H9 (cell line): ENCODE measurements around the gene USE1. TPM values are rescaled to one million over a fixed set of nuclear protein-coding genes. Genes with fewer than 3 reads are reported as not detected.

Source experiments
- DNase-seq: peaks from one replicate; pipeline ENCODE4 v3.0.0-alpha.2; 2017
- H2AFZ ChIP-seq: one replicate; pipeline ENCODE4 v1.6.1; 2013; ENCODE audit warnings: mild to moderate bottlenecking, low read length, control low read depth, moderate library complexity
- H2AK5ac ChIP-seq: 2 replicates; pipeline ENCODE4 v1.6.1; 2013; ENCODE audit warnings: low read length, control low read depth, mixed read lengths; ENCODE audit not compliant: insufficient read length
- H2BK120ac ChIP-seq: one replicate; pipeline ENCODE4 v1.6.1; 2013; ENCODE audit warnings: low read depth, mild to moderate bottlenecking, low read length, control low read depth, inconsistent platforms; ENCODE audit not compliant: poor library complexity, severe bottlenecking
- H2BK12ac ChIP-seq: 2 replicates; pipeline ENCODE4 v1.6.1; 2013; ENCODE audit warnings: low read length, control low read depth, mixed read lengths, low read depth; ENCODE audit not compliant: insufficient read length
- H2BK15ac ChIP-seq: 2 replicates; pipeline ENCODE4 v1.6.1; 2013; ENCODE audit warnings: low read depth, low read length, control low read depth
- H2BK20ac ChIP-seq: one replicate; pipeline ENCODE4 v1.6.1; 2013; ENCODE audit warnings: low read depth, mild to moderate bottlenecking, low read length, control low read depth, inconsistent platforms; ENCODE audit not compliant: poor library complexity, severe bottlenecking
- H2BK5ac ChIP-seq: 2 replicates; pipeline ENCODE4 v1.6.1; 2013; ENCODE audit warnings: low read length, control low read depth, mixed read lengths; ENCODE audit not compliant: insufficient read length
- H3K14ac ChIP-seq: 2 replicates; pipeline ENCODE4 v1.6.1; 2013; ENCODE audit warnings: low read length, control low read depth; ENCODE audit not compliant: insufficient read depth
- H3K18ac ChIP-seq: 2 replicates; pipeline ENCODE4 v1.6.1; 2013; ENCODE audit warnings: low read depth, mild to moderate bottlenecking, mixed read lengths, low read length, control low read depth; ENCODE audit not compliant: insufficient read length
- H3K23ac ChIP-seq: 2 replicates; pipeline ENCODE4 v1.6.1; 2013; ENCODE audit warnings: low read length, control low read depth, mixed read lengths, low read depth; ENCODE audit not compliant: insufficient read length
- H3K23me2 ChIP-seq: 2 replicates; pipeline ENCODE4 v1.6.1; 2013; ENCODE audit warnings: low read depth, mild to moderate bottlenecking, mixed read lengths, low read length, control low read depth; ENCODE audit not compliant: insufficient read length, poor library complexity, severe bottlenecking
- H3K27ac ChIP-seq: 2 replicates; pipeline ENCODE4 v1.5.1; 2013; ENCODE audit warnings: low read length, control low read depth, mixed read lengths, low read depth; ENCODE audit not compliant: insufficient read length
- H3K27me3 ChIP-seq: 2 replicates; pipeline ENCODE4 v1.6.1; 2013; ENCODE audit warnings: low read length, control low read depth, inconsistent platforms; ENCODE audit not compliant: insufficient read depth
- H3K4ac ChIP-seq: 2 replicates; pipeline ENCODE4 v1.6.1; 2013; ENCODE audit warnings: low read depth, mild to moderate bottlenecking, control low read depth, inconsistent platforms, low read length, moderate library complexity
- H3K4me1 ChIP-seq: 2 replicates; pipeline ENCODE4 v1.6.1; 2013; ENCODE audit warnings: low read length, control low read depth, inconsistent platforms; ENCODE audit not compliant: insufficient read depth
- H3K4me2 ChIP-seq: 2 replicates; pipeline ENCODE4 v1.6.1; 2013; ENCODE audit warnings: low read length, control low read depth, mixed read lengths; ENCODE audit not compliant: insufficient read length, insufficient read depth
- H3K56ac ChIP-seq: 2 replicates; pipeline ENCODE4 v1.6.1; 2013; ENCODE audit warnings: low read depth, mild to moderate bottlenecking, mixed read lengths, low read length, control low read depth; ENCODE audit not compliant: insufficient read length
- H3K79me1 ChIP-seq: 2 replicates; pipeline ENCODE4 v1.6.1; 2013; ENCODE audit warnings: low read depth, mild to moderate bottlenecking, moderate library complexity, low read length, control low read depth, inconsistent platforms; ENCODE audit not compliant: insufficient read depth, poor library complexity, severe bottlenecking
- H3K79me2 ChIP-seq: 2 replicates; pipeline ENCODE4 v1.6.1; 2013; ENCODE audit warnings: low read length, control low read depth, inconsistent platforms; ENCODE audit not compliant: insufficient read depth
- H3K9ac ChIP-seq: 2 replicates; pipeline ENCODE4 v1.6.1; 2013; ENCODE audit warnings: low read length, control low read depth, mixed read lengths; ENCODE audit not compliant: insufficient read length; ENCODE audit errors: extremely low read depth
- H3K9me3 ChIP-seq: one replicate; pipeline ENCODE4 v1.6.1; 2013; ENCODE audit warnings: low read depth, low read length, inconsistent platforms; ENCODE audit not compliant: control insufficient read depth
- H3T11ph ChIP-seq: one replicate; pipeline ENCODE4 v1.6.1; 2013; ENCODE audit warnings: mild to moderate bottlenecking, low read length, control low read depth, inconsistent platforms
- H4K20me1 ChIP-seq: one replicate; pipeline ENCODE4 v1.6.1; 2013; ENCODE audit not compliant: control insufficient read depth, insufficient read length, insufficient read depth
- H4K5ac ChIP-seq: 2 replicates; pipeline ENCODE4 v1.6.1; 2013; ENCODE audit warnings: low read depth, mild to moderate bottlenecking, mixed read lengths, low read length, control low read depth; ENCODE audit not compliant: insufficient read length
- H4K8ac ChIP-seq: replicated peaks from 2 replicates; pipeline ENCODE4 v1.6.1; 2013; ENCODE audit warnings: low read length, control low read depth, mixed read lengths, low read depth; ENCODE audit not compliant: insufficient read length
- H4K91ac ChIP-seq: 2 replicates; pipeline ENCODE4 v1.6.1; 2013; ENCODE audit warnings: low read depth, mild to moderate bottlenecking, moderate library complexity, mixed read lengths, low read length, control low read depth; ENCODE audit not compliant: insufficient read length
- H3K27ac Mint-ChIP-seq, 3 experiments: 2 replicates in 2 of 3; 3 replicates in 1 of 3; pipeline ENCODE4 v1.8.0; 2020 to 2021; ENCODE audit warnings: mixed read lengths in 3 of 3, mild to moderate bottlenecking in 1 of 3, moderate library complexity in 1 of 3
- H3K27me3 Mint-ChIP-seq: 2 replicates; pipeline ENCODE4 v1.8.0; 2021; ENCODE audit warnings: low read depth, mild to moderate bottlenecking, moderate library complexity, mixed read lengths
- H3K36me3 Mint-ChIP-seq, 3 experiments: 2 replicates in 2 of 3; 3 replicates in 1 of 3; pipeline ENCODE4 v1.8.0; 2020 to 2021; ENCODE audit warnings: low read depth in 3 of 3, mixed read lengths in 3 of 3; ENCODE audit not compliant: insufficient read depth in 1 of 3
- H3K4me1 Mint-ChIP-seq, 2 experiments: 2 replicates each; pipeline ENCODE4 v1.8.0; 2020; ENCODE audit warnings: mixed read lengths in 2 of 2
- H3K4me3 Mint-ChIP-seq, 2 experiments: 2 replicates in 1 of 2; 3 replicates in 1 of 2; pipeline ENCODE4 v1.8.0; 2020 to 2021; ENCODE audit warnings: mild to moderate bottlenecking in 2 of 2, mixed read lengths in 2 of 2, moderate library complexity in 1 of 2
- H3K9me3 Mint-ChIP-seq, 2 experiments: 2 replicates in 1 of 2; 3 replicates in 1 of 2; pipeline ENCODE4 v1.8.0; 2020; ENCODE audit warnings: mild to moderate bottlenecking in 2 of 2, mixed read lengths in 2 of 2, moderate library complexity in 1 of 2
- WGBS: extraction: QIAGEN DNeasy Blood & Tissue Kit; methylation state at CpG from one replicate; pipeline ENCODE4 v1.1.7; 2013; ENCODE audit warnings: missing lambda C conversion rate, low lambda C conversion rate, mixed read lengths; ENCODE audit not compliant: insufficient read length; ENCODE audit errors: extremely low coverage; 5-methylcytosine and 5-hydroxymethylcytosine counted together
- total RNA-seq: library from RNA; stranded (reverse); gene quantifications from 2 replicates; pipeline ENCODE4 v1.2.1, GENCODE V29; 2021
- TF ChIP-seq, protein P1 (sequence below): fragments of 200-600 bp; sonication (generic); conservative IDR thresholded peaks from 3 replicates; pipeline ENCODE4 v1.8.0; 2021; ENCODE audit warnings: antibody characterized with exemption, mild to moderate bottlenecking

Gene USE1
- total RNA-seq, 1 experiment from 2014 or later: 16.2 TPM

GRCh38 chr19:17240826-17241399 lies 25.8 kb downstream of the USE1 start:
- no peak overlapping the region for H2AFZ ChIP-seq
- no peak overlapping the region for H3K27ac ChIP-seq
- H4K20me1 ChIP-seq: no peaks in the 10 kb centered on the region
- H3K4me1 ChIP-seq: no peaks in the 10 kb centered on the region; the same call in 1 of the 2 replicates
- no peak overlapping the region for H2BK12ac ChIP-seq
- peaks cover 9% of the 10 kb centered on the region for H3K23me2 ChIP-seq
- no peak overlapping the region; the same call in 1 of the 2 replicates for H3K14ac ChIP-seq
- H2BK15ac ChIP-seq: no peak overlapping the region
- H2AK5ac ChIP-seq: no peak overlapping the region
- no peak overlapping the region for H3K18ac ChIP-seq
- TF ChIP-seq, protein P1, sequence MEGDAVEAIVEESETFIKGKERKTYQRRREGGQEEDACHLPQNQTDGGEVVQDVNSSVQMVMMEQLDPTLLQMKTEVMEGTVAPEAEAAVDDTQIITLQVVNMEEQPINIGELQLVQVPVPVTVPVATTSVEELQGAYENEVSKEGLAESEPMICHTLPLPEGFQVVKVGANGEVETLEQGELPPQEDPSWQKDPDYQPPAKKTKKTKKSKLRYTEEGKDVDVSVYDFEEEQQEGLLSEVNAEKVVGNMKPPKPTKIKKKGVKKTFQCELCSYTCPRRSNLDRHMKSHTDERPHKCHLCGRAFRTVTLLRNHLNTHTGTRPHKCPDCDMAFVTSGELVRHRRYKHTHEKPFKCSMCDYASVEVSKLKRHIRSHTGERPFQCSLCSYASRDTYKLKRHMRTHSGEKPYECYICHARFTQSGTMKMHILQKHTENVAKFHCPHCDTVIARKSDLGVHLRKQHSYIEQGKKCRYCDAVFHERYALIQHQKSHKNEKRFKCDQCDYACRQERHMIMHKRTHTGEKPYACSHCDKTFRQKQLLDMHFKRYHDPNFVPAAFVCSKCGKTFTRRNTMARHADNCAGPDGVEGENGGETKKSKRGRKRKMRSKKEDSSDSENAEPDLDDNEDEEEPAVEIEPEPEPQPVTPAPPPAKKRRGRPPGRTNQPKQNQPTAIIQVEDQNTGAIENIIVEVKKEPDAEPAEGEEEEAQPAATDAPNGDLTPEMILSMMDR: no peak
- H3K36me3 Mint-ChIP-seq: peaks cover 4 to 42% (median 32%) of the 10 kb centered on the region in 3 experiments; a peak in 6 of 7 replicates
- no peak for DNase-seq
- WGBS: no CpG with 5 or more reads among the region's 6 CpGs
- peaks cover 26 to 30% of the 10 kb centered on the region in 2 experiments for H3K4me1 Mint-ChIP-seq
- H4K5ac ChIP-seq: no peak overlapping the region
- no peaks in the 10 kb centered on the region for H3K9me3 ChIP-seq
- H3K9me3 Mint-ChIP-seq: no peaks in the 10 kb centered on the region; a peak in 1 of 5 replicates
- H4K8ac ChIP-seq: no peak overlapping the region
- H2BK5ac ChIP-seq: no peak overlapping the region
- no peak overlapping the region for H3T11ph ChIP-seq
- H3K79me1 ChIP-seq: peaks cover 3% of the 10 kb centered on the region
- peak overlapping the region; percentile 14 to 87 (median 58); a peak in 4 of 7 replicates for H3K27ac Mint-ChIP-seq
- H4K91ac ChIP-seq: no peak overlapping the region
- H2BK20ac ChIP-seq: no peak overlapping the region
- H3K27me3 Mint-ChIP-seq: peaks cover 2% of the 10 kb centered on the region; the same call in 1 of the 2 replicates
- H3K9ac ChIP-seq: no peak overlapping the region
- no peak overlapping the region for H3K4ac ChIP-seq
- peak overlapping the region; percentile 10 for H3K4me2 ChIP-seq
- H3K27me3 ChIP-seq: no peaks in the 10 kb centered on the region
- no peak overlapping the region for H2BK120ac ChIP-seq
- no peak overlapping the region for H3K23ac ChIP-seq
- peaks cover 26% of the 10 kb centered on the region; the same call in 1 of the 2 replicates for H3K79me2 ChIP-seq
- no peak overlapping the region; a peak in 1 of 5 replicates for H3K4me3 Mint-ChIP-seq
- H3K56ac ChIP-seq: no peak overlapping the region
